ENCODE data around the gene LARGE2.

LARGE2 gene

DNA sequence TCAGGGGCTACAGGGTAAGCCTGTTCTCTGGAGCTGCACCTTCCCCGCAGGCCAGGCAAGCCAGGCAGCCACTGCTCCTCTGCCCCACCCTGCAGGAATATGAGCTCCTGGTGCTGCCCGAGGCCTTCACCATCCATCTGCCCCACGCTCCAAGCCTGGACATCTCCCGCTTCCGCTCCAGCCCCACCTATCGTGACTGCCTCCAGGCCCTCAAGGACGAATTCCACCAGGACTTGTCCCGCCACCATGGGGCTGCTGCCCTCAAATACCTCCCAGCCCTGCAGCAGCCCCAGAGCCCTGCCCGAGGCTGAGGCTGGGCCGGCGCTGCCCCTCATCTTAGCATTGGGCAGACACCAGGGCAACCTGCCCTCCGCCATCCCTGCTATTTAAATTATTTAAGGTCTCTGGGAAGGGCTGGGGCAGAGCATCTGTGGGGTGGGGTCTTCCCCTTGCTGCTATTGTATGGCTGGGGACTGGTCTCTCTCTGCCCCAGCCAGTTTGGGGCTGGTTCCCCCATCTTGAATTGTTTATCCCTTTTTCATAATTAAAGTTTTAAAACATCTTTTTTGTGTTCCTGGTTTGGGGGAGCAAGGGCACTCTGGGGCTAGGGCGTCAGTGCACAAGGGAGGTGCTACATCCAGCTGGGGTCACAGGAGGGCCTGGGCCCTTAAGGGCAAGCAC, 6.2 kb downstream of the LARGE2 start:
- H3K9ac ChIP-seq (ENCODE audit: low read length) = no peak overlapping the region
- no peaks in the 10 kb centered on the region for H3K9me3 ChIP-seq (ENCODE audit: control insufficient read depth, low read depth, low read length)
- H3K4me1 ChIP-seq (ENCODE audit: control insufficient read depth, low read depth, low read length) = no peaks in the 10 kb centered on the region
- H3K27ac ChIP-seq (ENCODE audit: low read length) = no peak overlapping the region
- peaks cover 31% of the 10 kb centered on the region for H3K36me3 ChIP-seq (ENCODE audit: control insufficient read depth, low read depth, low read length)
- no peaks in the 10 kb centered on the region for H3K27me3 ChIP-seq (ENCODE audit: control insufficient read depth, insufficient read depth, low read length)
- H3K4me3 ChIP-seq (ENCODE audit: low read length) = no peak overlapping the region

GRCh38 chr11:45929486-45930030, 7.1 kb downstream of the LARGE2 start:
- Histone ChIP-seq H3K9me3 (ENCODE audit: control insufficient read depth, low read depth, low read length) (no peaks in the 10 kb centered on the region), H3K4me3 (ENCODE audit: low read length) (no peak overlapping the region), H3K4me1 (ENCODE audit: control insufficient read depth, low read depth, low read length) (no peaks in the 10 kb centered on the region), H3K36me3 (ENCODE audit: control insufficient read depth, low read depth, low read length) (peaks cover 36% of the 10 kb centered on the region), H3K27me3 (ENCODE audit: control insufficient read depth, insufficient read depth, low read length) (no peaks in the 10 kb centered on the region), H3K27ac (ENCODE audit: low read length) (no peak overlapping the region), H3K9ac (ENCODE audit: low read length) (no peak overlapping the region)

- Histone ChIP-seq H3K9ac (ENCODE audit: low read length) (no peak overlapping the region), H3K4me1 (ENCODE audit: control insufficient read depth, low read depth, low read length) (no peaks in the 10 kb centered on the region), H3K4me3 (ENCODE audit: low read length) (no peak overlapping the region), H3K36me3 (ENCODE audit: control insufficient read depth, low read depth, low read length) (peaks cover 38% of the 10 kb centered on the region), H3K27ac (ENCODE audit: low read length) (no peak overlapping the region), H3K9me3 (ENCODE audit: control insufficient read depth, low read depth, low read length) (no peaks in the 10 kb centered on the region), H3K27me3 (ENCODE audit: control insufficient read depth, insufficient read depth, low read length) (no peaks in the 10 kb centered on the region)
Observed at GRCh38 chr11:45930031-45930794, 7.8 kb downstream of the LARGE2 start.

DNA sequence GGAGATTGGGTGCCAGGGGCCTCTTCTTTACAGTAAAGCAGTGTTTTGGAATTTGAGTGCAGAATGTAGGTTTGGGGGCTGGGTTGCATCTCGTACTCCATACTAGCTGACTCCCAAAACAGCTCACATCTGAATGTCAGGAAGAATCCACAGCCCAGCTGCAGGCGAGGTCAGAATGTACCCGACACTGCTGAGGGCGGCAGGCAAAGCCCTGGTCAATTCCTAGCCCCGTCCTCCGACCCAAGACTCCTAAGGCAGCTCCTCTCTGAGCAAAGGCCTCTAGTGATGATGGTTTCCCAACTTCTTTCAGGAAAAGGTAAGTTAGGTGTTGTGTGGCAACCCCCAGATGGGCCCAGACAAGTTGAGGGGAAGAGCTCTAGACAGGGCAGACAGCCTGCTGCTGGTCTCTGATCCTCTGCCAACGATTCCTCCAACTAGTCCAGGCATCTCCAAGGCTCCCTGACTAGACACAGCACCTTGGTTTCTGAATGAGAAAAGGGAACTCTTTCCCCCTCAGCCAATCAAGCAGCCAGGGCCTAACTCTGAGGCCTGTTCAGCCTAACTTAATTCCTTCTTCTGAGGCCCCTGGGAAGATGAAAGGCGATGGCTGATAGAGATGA, 8.6 kb downstream of the LARGE2 start:
- Histone ChIP-seq H3K4me3 (ENCODE audit: low read length) (no peak overlapping the region), H3K9me3 (ENCODE audit: control insufficient read depth, low read depth, low read length) (no peaks in the 10 kb centered on the region), H3K9ac (ENCODE audit: low read length) (no peak overlapping the region), H3K4me1 (ENCODE audit: control insufficient read depth, low read depth, low read length) (no peaks in the 10 kb centered on the region), H3K36me3 (ENCODE audit: control insufficient read depth, low read depth, low read length) (peaks cover 46% of the 10 kb centered on the region), H3K27ac (ENCODE audit: low read length) (no peak overlapping the region), H3K27me3 (ENCODE audit: control insufficient read depth, insufficient read depth, low read length) (no peaks in the 10 kb centered on the region)

- Histone ChIP-seq H3K27me3 (ENCODE audit: control insufficient read depth, insufficient read depth, low read length) (no peaks in the 10 kb centered on the region), H3K36me3 (ENCODE audit: control insufficient read depth, low read depth, low read length) (peaks cover 46% of the 10 kb centered on the region), H3K4me1 (ENCODE audit: control insufficient read depth, low read depth, low read length) (no peaks in the 10 kb centered on the region), H3K4me3 (ENCODE audit: low read length) (no peak overlapping the region), H3K9me3 (ENCODE audit: control insufficient read depth, low read depth, low read length) (no peaks in the 10 kb centered on the region), H3K27ac (ENCODE audit: low read length) (no peak overlapping the region), H3K9ac (ENCODE audit: low read length) (no peak overlapping the region)
Observed at GRCh38 chr11:45931739-45932138, 9.3 kb downstream of the LARGE2 start.

DNA sequence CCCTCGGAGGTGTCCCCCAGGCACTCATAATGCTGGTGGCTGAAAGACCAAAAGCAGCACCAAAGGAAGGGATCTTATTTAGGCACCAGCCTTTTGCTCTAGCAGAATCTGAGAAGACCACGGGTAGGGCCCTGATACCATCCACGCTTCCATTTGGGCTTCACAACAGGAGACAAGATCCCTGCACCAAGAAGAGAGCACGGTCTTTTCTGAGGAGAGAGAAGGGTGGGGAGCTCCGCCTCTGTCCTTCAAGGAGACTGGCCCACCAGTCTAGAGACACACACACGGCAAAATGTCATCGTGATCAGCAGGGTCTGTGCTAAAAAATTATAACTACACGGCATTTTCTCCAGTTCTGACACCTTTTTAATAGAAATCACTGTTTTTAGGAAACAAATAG, 9.8 kb downstream of the LARGE2 start:
- peaks cover 46% of the 10 kb centered on the region for H3K36me3 ChIP-seq (ENCODE audit: control insufficient read depth, low read depth, low read length)
- H3K27ac ChIP-seq (ENCODE audit: low read length) = no peak overlapping the region
- H3K4me3 ChIP-seq (ENCODE audit: low read length) = no peak overlapping the region
- no peaks in the 10 kb centered on the region for H3K4me1 ChIP-seq (ENCODE audit: control insufficient read depth, low read depth, low read length)
- H3K9ac ChIP-seq (ENCODE audit: low read length) = no peak overlapping the region
- no peaks in the 10 kb centered on the region for H3K27me3 ChIP-seq (ENCODE audit: control insufficient read depth, insufficient read depth, low read length)
- no peaks in the 10 kb centered on the region for H3K9me3 ChIP-seq (ENCODE audit: control insufficient read depth, low read depth, low read length)

DNA sequence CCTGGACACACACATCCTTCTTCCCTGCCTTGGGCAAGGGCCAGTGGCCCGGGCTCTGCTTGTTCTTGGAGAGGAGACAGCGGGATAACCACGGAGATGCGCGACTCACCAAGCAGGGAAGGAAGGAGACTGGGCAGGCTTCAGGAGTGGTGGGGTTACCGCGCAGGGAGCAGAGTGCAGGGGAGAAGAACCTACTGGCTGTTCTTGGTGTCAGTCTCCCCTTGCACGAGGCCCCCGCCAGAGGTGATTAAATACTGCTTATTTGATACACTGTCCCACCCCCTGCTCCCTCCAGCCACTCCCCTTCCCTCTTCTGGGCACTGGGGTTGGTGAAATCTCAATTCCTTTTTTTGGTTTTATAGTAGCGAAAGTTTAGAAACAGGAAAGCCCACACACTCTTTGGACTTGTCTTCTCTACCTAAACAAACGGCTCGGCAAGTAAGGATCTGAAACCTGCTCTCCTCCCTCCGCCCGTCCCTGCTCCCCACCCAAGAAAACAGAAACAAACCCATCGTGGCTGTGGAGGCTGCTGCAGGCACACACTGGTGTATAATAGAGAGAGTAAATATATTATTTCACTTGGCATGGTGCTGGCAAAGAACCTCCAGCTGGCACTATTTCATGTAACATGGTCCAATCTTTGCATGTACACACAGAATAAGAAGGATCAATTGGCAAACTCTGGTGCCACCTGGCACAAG, 10.8 kb downstream of the LARGE2 start:
- Histone ChIP-seq H3K4me3 (ENCODE audit: low read length) (no peak overlapping the region), H3K27ac (ENCODE audit: low read length) (no peak overlapping the region)

GRCh38 chr11:45933846-45934579, 11.6 kb downstream of the LARGE2 start:
- Histone ChIP-seq H3K36me3 (ENCODE audit: control insufficient read depth, low read depth, low read length) (peaks cover 29% of the 10 kb centered on the region), H3K9ac (ENCODE audit: low read length) (no peak overlapping the region), H3K9me3 (ENCODE audit: control insufficient read depth, low read depth, low read length) (no peaks in the 10 kb centered on the region), H3K27ac (ENCODE audit: low read length) (no peak overlapping the region), H3K4me3 (ENCODE audit: low read length) (no peak overlapping the region), H3K4me1 (ENCODE audit: control insufficient read depth, low read depth, low read length) (no peaks in the 10 kb centered on the region), H3K27me3 (ENCODE audit: control insufficient read depth, insufficient read depth, low read length) (no peaks in the 10 kb centered on the region)

More for the DNA sequence above, 10.8 kb downstream of the LARGE2 start:
- Histone ChIP-seq H3K9me3 (ENCODE audit: control insufficient read depth, low read depth, low read length) (no peaks in the 10 kb centered on the region), H3K36me3 (ENCODE audit: control insufficient read depth, low read depth, low read length) (peaks cover 35% of the 10 kb centered on the region), H3K4me1 (ENCODE audit: control insufficient read depth, low read depth, low read length) (no peaks in the 10 kb centered on the region), H3K27me3 (ENCODE audit: control insufficient read depth, insufficient read depth, low read length) (no peaks in the 10 kb centered on the region), H3K9ac (ENCODE audit: low read length) (no peak overlapping the region)

DNA sequence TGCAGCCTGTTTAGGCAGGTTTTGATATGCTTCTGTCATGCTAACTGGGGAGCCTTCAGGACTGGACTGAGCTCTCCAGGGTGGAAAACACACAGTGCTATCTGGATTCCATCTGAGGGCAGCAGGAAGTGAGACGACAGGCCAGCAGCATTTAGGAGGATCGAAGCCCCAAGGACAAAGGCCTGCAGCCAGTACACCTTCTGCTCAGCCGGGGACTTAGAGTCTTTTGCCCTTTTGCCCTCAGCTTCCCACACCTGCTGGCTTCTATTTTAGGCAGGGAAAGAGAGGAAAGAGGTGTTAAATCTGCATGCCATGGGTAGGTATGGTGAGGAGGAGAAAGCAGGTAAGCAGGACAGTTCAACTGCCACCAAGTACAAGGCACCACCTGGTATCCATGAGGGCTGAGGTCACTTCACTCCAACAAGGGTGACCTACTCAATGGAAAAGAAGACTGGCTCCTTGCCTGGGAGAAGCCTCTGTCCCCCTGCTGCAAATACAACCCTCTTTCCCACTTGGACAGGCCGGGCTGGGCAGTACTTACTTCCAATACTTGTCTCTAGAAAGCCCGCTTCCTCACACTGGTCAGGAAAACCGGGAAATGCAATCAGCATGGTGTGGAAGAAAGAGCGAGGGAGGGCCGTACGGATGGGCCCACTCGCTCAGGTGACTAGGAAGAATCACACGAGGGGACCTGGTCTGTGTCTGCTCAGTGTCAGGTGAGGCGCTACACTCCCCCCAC, 12.3 kb downstream of the LARGE2 start:
- Histone ChIP-seq H3K9ac (ENCODE audit: low read length) (no peak overlapping the region), H3K27me3 (ENCODE audit: control insufficient read depth, insufficient read depth, low read length) (no peaks in the 10 kb centered on the region), H3K9me3 (ENCODE audit: control insufficient read depth, low read depth, low read length) (no peaks in the 10 kb centered on the region), H3K27ac (ENCODE audit: low read length) (no peak overlapping the region), H3K4me1 (ENCODE audit: control insufficient read depth, low read depth, low read length) (no peaks in the 10 kb centered on the region), H3K4me3 (ENCODE audit: low read length) (no peak overlapping the region), H3K36me3 (ENCODE audit: control insufficient read depth, low read depth, low read length) (peaks cover 29% of the 10 kb centered on the region)

GRCh38 chr11:45935349-45936064, 13.1 kb downstream of the LARGE2 start:
- no peaks in the 10 kb centered on the region for H3K27me3 ChIP-seq (ENCODE audit: control insufficient read depth, insufficient read depth, low read length)
- H3K4me3 ChIP-seq (ENCODE audit: low read length) = no peak overlapping the region
- no peaks in the 10 kb centered on the region for H3K9me3 ChIP-seq (ENCODE audit: control insufficient read depth, low read depth, low read length)
- H3K4me1 ChIP-seq (ENCODE audit: control insufficient read depth, low read depth, low read length) = no peaks in the 10 kb centered on the region
- no peak overlapping the region for H3K27ac ChIP-seq (ENCODE audit: low read length)
- no peak overlapping the region for H3K9ac ChIP-seq (ENCODE audit: low read length)
- peaks cover 29% of the 10 kb centered on the region for H3K36me3 ChIP-seq (ENCODE audit: control insufficient read depth, low read depth, low read length)
